Amniotic stem cell (primary cell): ENCODE data around the gene LSP1.

Experiments
- DNase-seq: peaks from one replicate; lab custom pipeline; 2025; lab: John Stamatoyannopoulos, UW

LSP1 gene

GRCh38 chr11:1836011-1836945 lies 16.6 kb upstream of the LSP1 start:
- no peak for DNase-seq

GRCh38 chr11:1837171-1838076 lies 15.5 kb upstream of the LSP1 start:
- peak; percentile 37 for DNase-seq

- DNase-seq, result no peak
Measured at GRCh38 chr11:1838077-1838425, 14.8 kb upstream of the LSP1 start.

- no peak for DNase-seq
Measured at GRCh38 chr11:1838426-1839144, 14.3 kb upstream of the LSP1 start, which contains the start of gene TNNI2. Gene TNNI2, plus strand, starts transcription at chr11:1838981. Its CDS starts 716 bp downstream, at chr11:1839697.

GRCh38 chr11:1839204-1839923 lies 13.5 kb upstream of the LSP1 start:
- no peak for DNase-seq

- DNase-seq, result no peak
Measured at GRCh38 chr11:1839924-1840779, 12.7 kb upstream of the LSP1 start.

- DNase-seq, result no peak
Measured at GRCh38 chr11:1840780-1841480, 12.0 kb upstream of the LSP1 start.

- DNase-seq, result no peak
Measured at GRCh38 chr11:1841511-1842148, 11.3 kb upstream of the LSP1 start.

- DNase-seq, result no peak
Measured at GRCh38 chr11:1842149-1843097, 10.5 kb upstream of the LSP1 start.

- DNase-seq, result no peak
Measured at GRCh38 chr11:1843098-1843473, 9.8 kb upstream of the LSP1 start.

GRCh38 chr11:1843796-1844195 lies 9.1 kb upstream of the LSP1 start:
- DNase-seq, result no peak

- DNase-seq, result no peak
Measured at GRCh38 chr11:1844221-1845094, 8.4 kb upstream of the LSP1 start.

GRCh38 chr11:1845095-1845429 lies 7.8 kb upstream of the LSP1 start:
- no peak for DNase-seq

- no peak for DNase-seq
Measured at GRCh38 chr11:1845561-1846452, 7.1 kb upstream of the LSP1 start.

GRCh38 chr11:1846453-1846932 lies 6.4 kb upstream of the LSP1 start:
- DNase-seq, result no peak
